SIG-M5 treated with dmso at 0.1 percent for 504 hours (cell line): ENCODE data around the gene PLA2G1B.
A peak's percentile ranks its signal among the peaks of the same experiment; 100 is the strongest.

ENCODE experiments used
- DNase-seq: peaks from one replicate; lab custom pipeline; 2025; ENCODE audit not compliant: unreplicated experiment; lab: John Stamatoyannopoulos, UW

PLA2G1B gene

GRCh38 chr12:120331390-120331789, 3.8 kb upstream of the PLA2G1B start:
- no peak for DNase-seq

GRCh38 chr12:120328228-120328627, 649 bp upstream of the PLA2G1B start:
- DNase-seq, result no peak

- DNase-seq, result no peak
Measured at GRCh38 chr12:120324841-120325417, 2.6 kb downstream of the PLA2G1B start.

GRCh38 chr12:120323772-120324171, 3.8 kb downstream of the PLA2G1B start:
- DNase-seq, result no peak

GRCh38 chr12:120321382-120322202, 6.0 kb downstream of the PLA2G1B start:
- DNase-seq, result no peak

- DNase-seq, result peak; percentile 100
Measured at GRCh38 chr12:120317224-120318105, 10.1 kb downstream of the PLA2G1B start.

- no peak for DNase-seq
Measured at GRCh38 chr12:120316798-120317223, 10.8 kb downstream of the PLA2G1B start.

GRCh38 chr12:120314220-120314619, 13.4 kb downstream of the PLA2G1B start:
- DNase-seq, result peak; percentile 15

GRCh38 chr12:120301962-120302815, 25.4 kb downstream of the PLA2G1B start, which contains the start of gene SIRT4:
TSS of gene SIRT4 (plus strand) at chr12:120302321. CDS start at chr12:120303562, 1,241 bp downstream.
- peak; percentile 96 for DNase-seq

- DNase-seq, result peak; percentile 97
Measured at GRCh38 chr12:120292661-120293531, 34.7 kb downstream of the PLA2G1B start, which contains the start of gene RNU4-1. TSS of gene RNU4-1 (minus strand) at chr12:120293237.

GRCh38 chr12:120292411-120292660, 35.2 kb downstream of the PLA2G1B start:
- no peak for DNase-seq

GRCh38 chr12:120290609-120291305, 36.8 kb downstream of the PLA2G1B start:
- peak; percentile 64 for DNase-seq

GRCh38 chr12:120287491-120287890, 40.1 kb downstream of the PLA2G1B start:
- DNase-seq, result no peak

- no peak for DNase-seq
Measured at GRCh38 chr12:120286768-120287490, 40.6 kb downstream of the PLA2G1B start.

GRCh38 chr12:120284381-120284780, 43.2 kb downstream of the PLA2G1B start:
- no peak for DNase-seq

GRCh38 chr12:120283318-120283717, 44.3 kb downstream of the PLA2G1B start:
- DNase-seq, result no peak

- no peak for DNase-seq
Measured at GRCh38 chr12:120278137-120279069, 49.2 kb downstream of the PLA2G1B start.
